BJ (cell line): ENCODE data around the gene RRH. TPM values are rescaled to one million over a fixed set of nuclear protein-coding genes. Genes with fewer than 3 reads are reported as not detected.
"Not testable (repeated sequence)": the region's sequence is repeated elsewhere in the genome, so short reads cannot be mapped to it uniquely, and the experiment has no call there.

Experiments
- CTCF ChIA-PET: fragments of 350-600 bp; formaldehyde crosslinking; extraction: SDS; loops from one replicate; lab custom pipeline; 2021; ENCODE audit warnings: antibody characterized with exemption, inconsistent platforms; lab: Yijun Ruan, JAX
- POLR2A ChIA-PET: fragments of 300-600 bp; sonication (Branson Sonifier 250); formaldehyde crosslinking; extraction: SDS; loops from one replicate; lab custom pipeline; 2021; ENCODE audit warnings: antibody characterized with exemption; lab: Charles Lee
- DNase-seq: peaks from one replicate; pipeline ENCODE4 v3.0.0-alpha.2; 2011; ENCODE audit warnings: low read depth
- H3K27me3 ChIP-seq: 2 replicates; pipeline ENCODE4 v1.6.0; 2011; ENCODE audit warnings: low read length; ENCODE audit not compliant: control insufficient read depth, insufficient read depth
- H3K36me3 ChIP-seq: 2 replicates; pipeline ENCODE4 v1.5.1; 2011; ENCODE audit warnings: low read length; ENCODE audit not compliant: control insufficient read depth, insufficient read depth
- H3K4me3 ChIP-seq: 2 replicates; pipeline ENCODE4 v1.5.1; 2011; ENCODE audit warnings: low read depth, mild to moderate bottlenecking, control low read depth, low read length
- polyA minus RNA-seq: library from RNA; depleted of rRNA, polyadenylated mRNA; stranded (reverse); fragments of >200 nt; gene quantifications from 2 replicates; pipeline ENCODE4 v1.2.3, GENCODE V29; 2011; rRNA and poly(A)+ RNA removed
- polyA plus RNA-seq: library from polyadenylated mRNA; depleted of rRNA; stranded (reverse); fragments of >200 nt; gene quantifications from 2 replicates; pipeline ENCODE4 v1.2.3, GENCODE V29; 2011; rRNA removed
- TF ChIP-seq, protein P1 (sequence below): IDR thresholded peaks from 2 replicates; pipeline ENCODE4 v1.5.1; 2011; ENCODE audit warnings: low read depth, mild to moderate bottlenecking, control low read depth, inconsistent platforms, low read length, moderate library complexity; ENCODE audit not compliant: insufficient read depth

RRH gene, protein sequence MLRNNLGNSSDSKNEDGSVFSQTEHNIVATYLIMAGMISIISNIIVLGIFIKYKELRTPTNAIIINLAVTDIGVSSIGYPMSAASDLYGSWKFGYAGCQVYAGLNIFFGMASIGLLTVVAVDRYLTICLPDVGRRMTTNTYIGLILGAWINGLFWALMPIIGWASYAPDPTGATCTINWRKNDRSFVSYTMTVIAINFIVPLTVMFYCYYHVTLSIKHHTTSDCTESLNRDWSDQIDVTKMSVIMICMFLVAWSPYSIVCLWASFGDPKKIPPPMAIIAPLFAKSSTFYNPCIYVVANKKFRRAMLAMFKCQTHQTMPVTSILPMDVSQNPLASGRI
- polyA plus RNA-seq: 0.05 and 0.20 TPM in 2 replicates
- 0.09 TPM in 1 of 2 replicates, not detected in the other for polyA minus RNA-seq

DNA sequence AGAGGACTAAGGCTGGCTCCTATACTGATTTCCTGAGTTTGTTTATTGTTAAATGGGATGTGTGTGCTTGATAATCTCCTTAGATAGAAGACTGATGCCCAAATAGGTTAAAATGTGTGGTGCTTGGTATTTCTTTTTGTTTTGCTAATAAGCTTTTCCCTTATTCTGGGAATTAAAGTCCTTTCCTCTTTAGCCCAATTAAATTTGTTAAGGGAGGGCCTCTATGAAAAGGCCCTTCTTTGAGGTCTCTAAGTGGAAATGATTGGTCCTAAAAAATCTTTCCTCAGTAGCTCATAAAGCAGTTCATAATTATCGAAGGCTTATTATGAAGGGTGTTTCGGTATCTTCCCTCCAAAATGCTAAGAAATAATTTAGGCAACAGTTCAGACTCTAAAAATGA, at the start of gene RRH:
Gene RRH, plus strand, starts transcription at position 301 of the 400 bp plus-strand sequence. Its CDS starts 56 bp downstream, at position 357.
- no peak for DNase-seq
- CTCF ChIA-PET: interaction anchor here (0.6 to 3.6 kb wide), 5 partner anchors 11 to 400 kb away, joined by 3 to 14 read pairs (median 4); partner anchors contain the start of gene SEC24B
- H3K27me3 ChIP-seq: no peaks in the 10 kb centered on the region
- no peak within 1 kb of the TSS for H3K4me3 ChIP-seq
- POLR2A ChIA-PET: no interaction called here
- H3K36me3 ChIP-seq: peaks cover 2% of the 10 kb centered on the region; the same call in 1 of the 2 replicates
- TF ChIP-seq, protein P1, sequence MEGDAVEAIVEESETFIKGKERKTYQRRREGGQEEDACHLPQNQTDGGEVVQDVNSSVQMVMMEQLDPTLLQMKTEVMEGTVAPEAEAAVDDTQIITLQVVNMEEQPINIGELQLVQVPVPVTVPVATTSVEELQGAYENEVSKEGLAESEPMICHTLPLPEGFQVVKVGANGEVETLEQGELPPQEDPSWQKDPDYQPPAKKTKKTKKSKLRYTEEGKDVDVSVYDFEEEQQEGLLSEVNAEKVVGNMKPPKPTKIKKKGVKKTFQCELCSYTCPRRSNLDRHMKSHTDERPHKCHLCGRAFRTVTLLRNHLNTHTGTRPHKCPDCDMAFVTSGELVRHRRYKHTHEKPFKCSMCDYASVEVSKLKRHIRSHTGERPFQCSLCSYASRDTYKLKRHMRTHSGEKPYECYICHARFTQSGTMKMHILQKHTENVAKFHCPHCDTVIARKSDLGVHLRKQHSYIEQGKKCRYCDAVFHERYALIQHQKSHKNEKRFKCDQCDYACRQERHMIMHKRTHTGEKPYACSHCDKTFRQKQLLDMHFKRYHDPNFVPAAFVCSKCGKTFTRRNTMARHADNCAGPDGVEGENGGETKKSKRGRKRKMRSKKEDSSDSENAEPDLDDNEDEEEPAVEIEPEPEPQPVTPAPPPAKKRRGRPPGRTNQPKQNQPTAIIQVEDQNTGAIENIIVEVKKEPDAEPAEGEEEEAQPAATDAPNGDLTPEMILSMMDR: no peak

DNA sequence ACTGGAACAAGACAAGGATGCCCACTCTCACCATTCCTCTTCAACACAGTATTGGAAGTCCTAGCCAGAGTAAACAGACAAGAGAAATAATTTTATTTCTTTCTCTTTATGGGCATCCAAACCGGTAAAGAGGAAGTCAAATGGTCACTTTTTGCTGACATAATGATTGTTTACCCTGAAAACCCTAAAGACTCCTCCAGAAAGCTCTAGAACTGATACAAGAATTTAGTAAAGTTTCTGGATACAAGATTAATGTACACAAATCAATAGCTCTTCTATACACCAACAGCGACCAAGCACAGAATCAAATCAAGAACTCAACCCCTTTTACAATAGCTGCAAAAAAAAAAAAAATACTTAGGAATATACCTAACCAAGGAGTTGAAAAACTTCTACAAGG, 45.7 kb upstream of the RRH start:
- H3K4me3 ChIP-seq, H3K27me3 ChIP-seq, POLR2A ChIA-PET, DNase-seq, H3K36me3 ChIP-seq: not testable (repeated sequence)
- CTCF ChIA-PET: interaction anchor here (1.8 kb wide), 1 partner anchor 12 kb away, joined by 5 read pairs; no protein-coding TSS in a partner anchor

DNA sequence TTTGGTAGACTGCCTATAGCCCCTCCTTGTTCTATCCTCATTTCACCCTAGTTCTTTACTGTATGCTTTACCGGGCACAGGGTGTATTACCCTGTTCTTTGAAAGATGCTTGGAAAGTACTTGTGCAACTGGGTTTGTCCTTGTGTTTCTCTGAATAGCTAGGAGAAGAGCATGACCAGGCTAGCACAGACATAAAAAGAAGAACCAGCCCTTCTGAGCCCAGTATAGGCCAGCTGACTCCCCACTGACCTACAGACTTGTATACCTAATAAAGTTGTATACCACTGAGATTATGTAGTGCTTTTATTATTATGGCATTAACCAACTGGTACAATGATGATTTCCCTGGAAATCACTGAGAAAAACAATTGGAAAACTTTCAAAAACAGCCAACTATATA, 40.9 kb upstream of the RRH start:
- Histone ChIP-seq H3K27me3 (no peaks in the 10 kb centered on the region), H3K4me3 (no peak overlapping the region), H3K36me3 (no peaks in the 10 kb centered on the region)
- TF ChIP-seq, protein P1: no peak
- no peak for DNase-seq
- CTCF ChIA-PET: no interaction called here
- POLR2A ChIA-PET: no interaction called here

DNA sequence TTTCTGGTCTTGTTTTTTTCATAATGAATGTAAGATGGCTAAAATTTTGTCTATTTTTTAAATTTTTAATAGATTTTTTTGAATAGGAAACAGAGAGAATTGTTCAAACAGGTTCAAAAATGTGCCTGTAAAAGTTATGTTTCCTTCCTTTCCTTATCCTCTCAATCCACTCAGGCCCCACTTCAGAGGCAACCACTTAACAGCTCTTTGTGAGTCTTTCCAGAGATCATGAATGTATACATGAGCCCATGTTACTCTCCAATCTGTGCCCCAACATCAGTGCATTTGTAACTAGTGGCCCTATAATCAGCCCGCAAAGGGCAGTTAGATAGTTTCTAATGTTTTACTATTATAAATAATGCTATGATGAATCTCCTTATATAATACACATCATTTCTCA, 40.0 kb upstream of the RRH start:
- DNase-seq: no peak
- TF ChIP-seq, protein P1: no peak
- H3K4me3 ChIP-seq: no peak overlapping the region
- H3K27me3 ChIP-seq: no peaks in the 10 kb centered on the region
- H3K36me3 ChIP-seq: no peaks in the 10 kb centered on the region
- ChIA-PET POLR2A (no interaction called here), CTCF (no interaction called here)

DNA sequence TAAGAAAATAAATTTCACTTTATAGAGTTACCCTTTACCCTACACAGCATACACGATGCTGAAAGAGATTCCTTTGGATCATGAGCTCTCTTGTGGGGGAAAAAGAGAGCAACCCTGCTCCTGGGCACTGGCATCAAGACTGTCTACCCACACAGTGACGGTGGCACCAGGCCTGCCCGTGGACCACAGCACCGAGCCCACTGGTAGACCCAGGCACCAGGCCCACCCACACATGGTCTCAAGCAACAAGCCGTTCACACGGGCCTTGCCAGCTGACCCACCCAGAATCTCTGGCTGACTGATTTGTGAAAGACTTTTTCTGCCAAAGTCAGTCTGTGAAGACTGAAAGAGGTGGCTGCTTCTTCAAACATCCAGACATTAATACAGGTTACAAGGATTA, 32.7 kb upstream of the RRH start:
- DNase-seq: no peak
- Histone ChIP-seq H3K27me3 (no peaks in the 10 kb centered on the region; the same call in 1 of the 2 replicates), H3K36me3 (no peaks in the 10 kb centered on the region), H3K4me3 (no peak overlapping the region)
- CTCF ChIA-PET: interaction anchor here (0.6 to 1.6 kb wide), 4 partner anchors 9 to 434 kb away, joined by 3 to 5 read pairs (median 3); no protein-coding TSS in a partner anchor
- TF ChIP-seq, protein P1: no peak
- POLR2A ChIA-PET: no interaction called here
